ENCODE measurements around the gene PCDH18.
"Not testable (repeated sequence)": the region's sequence is repeated elsewhere in the genome, so short reads cannot be mapped to it uniquely, and the experiment has no call there.

PCDH18 gene

GRCh38 chr4:137531986-137532868 lies at the start of gene PCDH18:
PCDH18 (minus strand) TSS chr4:137532494; CDS start chr4:137532088, 406 bp downstream.
- H3K27ac ChIP-seq: no peak within 1 kb of the TSS
- DNase-seq (ENCODE audit: low read depth, low spot score): no peak

- no peak overlapping the region for H3K27ac ChIP-seq
- no peak for DNase-seq (ENCODE audit: low read depth, low spot score)
These were observed 44.2 kb upstream of the PCDH18 start for GRCh38 chr4:137576446-137576845.

- H3K27ac ChIP-seq: no peak overlapping the region
- DNase-seq (ENCODE audit: low read depth, low spot score): no peak
These were observed 40.4 kb upstream of the PCDH18 start for GRCh38 chr4:137572647-137573046.

GRCh38 chr4:137572163-137572562 lies 39.9 kb upstream of the PCDH18 start:
- DNase-seq (ENCODE audit: low read depth, low spot score): no peak
- H3K27ac ChIP-seq: no peak overlapping the region

DNA sequence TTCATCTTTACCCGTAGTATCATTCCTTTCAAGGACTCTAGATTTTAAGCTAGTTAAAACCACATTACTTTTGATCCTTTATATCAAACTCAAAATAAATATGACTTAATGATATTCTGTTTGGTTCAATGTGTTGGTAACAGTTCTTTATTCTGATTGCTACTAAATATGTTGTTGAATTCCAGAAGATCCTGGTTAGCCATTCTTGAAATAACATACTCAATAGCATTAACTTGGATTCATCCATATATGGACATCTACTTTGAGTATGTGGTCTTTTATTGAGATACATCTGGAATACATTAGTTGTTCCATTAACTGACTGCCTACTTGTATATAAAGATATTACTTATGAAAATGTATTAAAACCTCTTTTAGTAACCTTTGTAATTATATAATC lies 27.5 kb upstream of the PCDH18 start:
- no peak overlapping the region for H3K27ac ChIP-seq
- no peak for DNase-seq (ENCODE audit: low read depth, low spot score)

- no peak overlapping the region for H3K27ac ChIP-seq
- DNase-seq (ENCODE audit: low read depth, low spot score): no peak
These were observed 26.7 kb upstream of the PCDH18 start for GRCh38 chr4:137558951-137559350.

DNA sequence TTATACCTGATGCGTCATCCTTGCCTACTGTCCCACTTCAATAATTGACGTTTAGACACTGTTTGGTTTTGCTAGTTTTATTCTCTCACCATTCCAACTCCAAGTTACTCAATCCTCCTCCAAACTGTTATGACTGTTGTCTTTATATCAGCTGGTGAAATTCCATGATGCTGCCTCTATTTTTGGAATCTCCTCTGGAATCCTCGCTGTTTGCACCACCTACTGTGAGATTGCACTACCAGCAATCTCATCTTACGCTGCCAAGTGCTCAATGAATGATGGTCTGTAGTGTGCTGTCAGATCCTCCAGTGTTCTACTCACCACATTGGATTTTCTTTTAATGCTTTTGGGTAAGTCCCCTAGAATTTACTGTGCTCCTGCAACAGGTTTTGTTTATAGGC lies 13.2 kb upstream of the PCDH18 start:
- DNase-seq (ENCODE audit: low read depth, low spot score): no peak
- no peak overlapping the region for H3K27ac ChIP-seq

- no peak overlapping the region for H3K27ac ChIP-seq
- no peak for DNase-seq (ENCODE audit: low read depth, low spot score)
These were observed 11.4 kb upstream of the PCDH18 start for GRCh38 chr4:137543648-137544047.

GRCh38 chr4:137543198-137543597 lies 10.9 kb upstream of the PCDH18 start:
- no peak overlapping the region for H3K27ac ChIP-seq
- DNase-seq (ENCODE audit: low read depth, low spot score): no peak

GRCh38 chr4:137541876-137542646 lies 9.8 kb upstream of the PCDH18 start:
- H3K27ac ChIP-seq: no peak overlapping the region
- DNase-seq (ENCODE audit: low read depth, low spot score): no peak

DNA sequence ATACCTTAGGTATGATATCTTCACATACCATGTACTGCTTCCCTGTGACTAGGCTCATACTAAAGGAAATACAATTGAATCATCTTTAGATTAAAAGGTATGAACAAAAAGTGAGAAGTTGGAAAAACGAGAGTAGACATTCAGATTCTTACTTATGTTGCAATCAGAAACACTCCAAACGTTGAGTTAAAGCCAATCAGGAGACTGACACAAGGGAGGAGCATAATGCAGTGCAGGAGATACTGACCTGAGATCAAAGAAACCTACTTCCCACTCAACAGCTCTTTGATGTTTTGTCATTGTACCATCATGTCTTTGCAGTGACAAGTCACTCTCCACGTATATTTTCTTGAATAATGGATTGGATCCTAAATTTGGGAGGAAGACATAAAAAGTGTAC lies 8.9 kb upstream of the PCDH18 start:
- no peak for DNase-seq (ENCODE audit: low read depth, low spot score)
- no peak overlapping the region for H3K27ac ChIP-seq

DNA sequence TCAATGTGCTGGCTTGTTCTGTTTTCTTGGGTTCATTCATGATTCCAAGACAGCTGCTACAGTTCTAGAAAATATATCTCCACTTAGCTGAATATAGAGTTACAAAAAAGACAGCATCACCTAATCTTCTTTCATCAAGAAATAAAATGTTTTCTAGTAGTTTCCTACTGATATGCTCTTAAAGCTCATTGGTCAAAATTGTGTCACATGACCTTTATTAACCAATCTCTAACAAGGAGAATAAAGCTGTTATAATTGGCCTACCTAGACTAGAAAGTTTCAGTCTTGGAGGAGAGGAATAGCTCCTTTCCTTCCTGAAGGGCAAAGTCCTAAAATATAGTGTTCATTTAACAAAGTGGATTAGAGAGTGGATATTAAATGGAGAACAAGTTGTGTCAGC lies 8.1 kb upstream of the PCDH18 start:
- DNase-seq (ENCODE audit: low read depth, low spot score): no peak
- H3K27ac ChIP-seq: no peak overlapping the region

- no peak for DNase-seq (ENCODE audit: low read depth, low spot score)
- no peak overlapping the region for H3K27ac ChIP-seq
These were observed 6.2 kb upstream of the PCDH18 start for GRCh38 chr4:137538526-137538925.

DNA sequence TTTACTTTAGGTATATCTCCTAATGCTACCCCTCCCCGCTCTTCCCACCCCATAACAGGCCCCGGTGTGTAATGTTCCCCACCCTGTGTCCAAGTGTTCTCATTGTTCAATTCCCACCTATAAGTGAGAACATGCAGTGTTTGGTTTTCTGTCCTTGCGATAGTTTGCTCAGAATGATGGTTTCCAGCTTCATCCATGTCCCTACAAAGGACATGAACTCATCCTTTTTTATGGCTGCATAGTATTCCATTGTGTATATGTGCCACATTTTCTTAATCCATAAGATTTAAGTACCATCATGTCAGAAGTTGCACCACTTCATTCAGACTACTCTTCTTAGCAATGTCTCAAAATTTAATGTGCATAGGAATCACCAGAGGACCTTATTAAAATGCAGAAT lies 5.5 kb upstream of the PCDH18 start:
- not testable (repeated sequence) for DNase-seq (ENCODE audit: low read depth, low spot score); H3K27ac ChIP-seq

GRCh38 chr4:137536789-137537561 lies 4.7 kb upstream of the PCDH18 start:
- DNase-seq (ENCODE audit: low read depth, low spot score): no peak
- no peak overlapping the region for H3K27ac ChIP-seq

DNA sequence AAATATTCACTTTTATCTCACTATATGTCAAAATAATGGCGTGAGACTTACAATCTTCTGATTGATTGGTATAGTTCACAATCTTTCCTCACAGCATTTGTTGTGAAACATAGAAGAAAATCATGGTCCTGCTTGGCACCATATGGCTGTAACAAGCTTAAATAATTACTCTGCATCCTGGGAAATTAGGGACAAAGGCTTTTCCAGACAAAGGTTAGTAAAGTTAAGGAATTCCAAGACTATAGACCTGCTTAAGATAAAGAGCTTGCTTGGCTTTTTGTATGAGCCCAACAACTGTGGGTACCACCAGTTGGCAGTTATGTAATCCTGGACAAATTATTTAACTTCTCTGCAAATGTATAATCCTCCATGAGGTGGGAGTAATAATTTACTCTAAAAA lies 3.4 kb upstream of the PCDH18 start:
- H3K27ac ChIP-seq: no peak overlapping the region
- no peak for DNase-seq (ENCODE audit: low read depth, low spot score)

DNA sequence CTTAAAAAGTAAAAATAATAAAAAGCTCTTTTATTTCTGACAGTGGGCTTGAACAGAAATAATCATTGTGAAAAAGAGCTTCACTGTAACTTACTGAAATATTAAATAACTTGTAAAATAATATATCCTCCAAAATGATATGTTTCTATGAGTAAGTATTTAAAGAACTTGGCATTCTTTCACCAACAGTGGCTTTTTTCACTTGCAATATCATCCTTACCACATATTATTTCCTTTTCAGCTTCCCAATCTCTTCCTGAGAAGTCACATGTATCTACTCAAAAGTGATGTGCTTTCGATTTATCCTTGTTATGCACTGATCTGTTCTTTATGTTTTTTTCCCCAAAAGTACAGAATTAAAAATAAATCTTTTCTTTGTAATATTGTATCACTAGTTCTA lies 2.2 kb upstream of the PCDH18 start:
- no peak for DNase-seq (ENCODE audit: low read depth, low spot score)

GRCh38 chr4:137533855-137534254 lies 1.6 kb upstream of the PCDH18 start:
- no peak for DNase-seq (ENCODE audit: low read depth, low spot score)
- no peak overlapping the region for H3K27ac ChIP-seq

More for the DNA sequence above, 2.2 kb upstream of the PCDH18 start:
- H3K27ac ChIP-seq: no peak overlapping the region

- DNase-seq (ENCODE audit: low read depth, low spot score): no peak
- H3K27ac ChIP-seq: no peak overlapping the region
These were observed 559 bp upstream of the PCDH18 start for GRCh38 chr4:137532869-137533236.

- no peak for DNase-seq (ENCODE audit: low read depth, low spot score)
- H3K27ac ChIP-seq: no peak overlapping the region
These were observed 917 bp downstream of the PCDH18 start for GRCh38 chr4:137531168-137531985.

Measured in epithelial cell of prostate (primary cell).